LNCAP (cell line): ENCODE data around the gene ELMO1.

Experiments used
- CTCF ChIP-seq: fragments of 450-650 bp; IDR thresholded peaks from 2 replicates; pipeline ENCODE4 v1.5.1; 2017; ENCODE audit warnings: mild to moderate bottlenecking

ELMO1 gene

GRCh38 chr7:37414352-37414983 is 34.2 kb downstream of the ELMO1 start:
- no peak for TF ChIP-seq CTCF

GRCh38 chr7:37411444-37412034 is 37.1 kb downstream of the ELMO1 start:
- TF ChIP-seq CTCF = no peak

- TF ChIP-seq CTCF = no peak
These were observed 38.1 kb downstream of the ELMO1 start for GRCh38 chr7:37410305-37411229.

GRCh38 chr7:37409461-37409860 is 39.2 kb downstream of the ELMO1 start:
- no peak for TF ChIP-seq CTCF

- no peak for TF ChIP-seq CTCF
These were observed 40.1 kb downstream of the ELMO1 start for GRCh38 chr7:37408291-37409228.

- no peak for TF ChIP-seq CTCF
These were observed 43.0 kb downstream of the ELMO1 start for GRCh38 chr7:37405603-37406122.

- TF ChIP-seq CTCF = no peak
These were observed 43.5 kb downstream of the ELMO1 start for GRCh38 chr7:37405128-37405527.
